Neural cell (in vitro differentiated cells): ENCODE measurements around the gene PADI3. TPM values are rescaled to one million over a fixed set of nuclear protein-coding genes. Genes with fewer than 3 reads are reported as not detected.

Source experiments
- H2AFZ ChIP-seq: fragments of 200-600, 300-800 bp; sonication (generic), shearing (Covaris generic); 2 replicates; pipeline ENCODE4 v1.6.0; 2014; ENCODE audit warnings: low read depth, mild to moderate bottlenecking, antibody characterized with exemption, low read length, moderate library complexity
- H3F3A ChIP-seq: fragments of 200-600 bp; shearing (Covaris generic); 2 replicates; pipeline ENCODE4 v1.6.1; 2016; ENCODE audit warnings: mild to moderate bottlenecking, moderate library complexity, mixed read lengths, antibody characterized with exemption, low read length; ENCODE audit not compliant: insufficient read depth, poor library complexity, severe bottlenecking
- H3K27ac ChIP-seq: fragments of 200-600, 300-800 bp; sonication (generic), shearing (Covaris generic); 2 replicates; pipeline ENCODE4 v1.5.1; 2014; ENCODE audit warnings: mild to moderate bottlenecking, low read length, moderate library complexity
- H3K27me3 ChIP-seq: fragments of 300-800, 200-600 bp; sonication (generic), shearing (Covaris generic); 2 replicates; pipeline ENCODE4 v1.6.0; 2014; ENCODE audit warnings: mild to moderate bottlenecking, low read depth, low read length, moderate library complexity; ENCODE audit not compliant: insufficient read depth
- H3K36me3 ChIP-seq: fragments of 300-800, 200-600 bp; sonication (generic), shearing (Covaris generic); 2 replicates; pipeline ENCODE4 v1.5.1; 2014; ENCODE audit warnings: mild to moderate bottlenecking, antibody characterized with exemption, low read length, moderate library complexity; ENCODE audit not compliant: insufficient read depth
- H3K4me2 ChIP-seq: fragments of 300-800, 200-600 bp; sonication (generic), shearing (Covaris generic); 2 replicates; pipeline ENCODE4 v1.6.0; 2014; ENCODE audit warnings: mild to moderate bottlenecking, low read length
- H3K4me3 ChIP-seq: fragments of 300-800, 200-600 bp; sonication (generic), shearing (Covaris generic); 2 replicates; pipeline ENCODE4 v1.5.1; 2014; ENCODE audit warnings: mild to moderate bottlenecking, low read length, moderate library complexity
- H3K79me2 ChIP-seq: fragments of 200-600 bp; shearing (Covaris generic); replicated peaks from 2 replicates; pipeline ENCODE4 v1.6.0; 2014; ENCODE audit warnings: mild to moderate bottlenecking, low read length, moderate library complexity; ENCODE audit not compliant: insufficient read depth
- H3K9ac ChIP-seq: fragments of 300-800, 200-600 bp; sonication (generic), shearing (Covaris generic); 2 replicates; pipeline ENCODE4 v1.6.1; 2016; ENCODE audit warnings: mild to moderate bottlenecking, low read length, mixed read lengths
- H3K9me2 ChIP-seq: fragments of 200-600 bp; shearing (Covaris generic); 2 replicates; pipeline ENCODE4 v1.6.1; 2016; ENCODE audit warnings: mild to moderate bottlenecking, low read length, mixed read lengths; ENCODE audit not compliant: insufficient read depth
- H3K9me3 ChIP-seq: fragments of 200-600, 300-800 bp; sonication (generic), shearing (Covaris generic); 2 replicates; pipeline ENCODE4 v1.6.1; 2016; ENCODE audit warnings: mild to moderate bottlenecking, mixed run types, low read length, moderate library complexity, mixed read lengths
- H4K20me1 ChIP-seq: fragments of 200-600 bp; shearing (Covaris generic); 2 replicates; pipeline ENCODE4 v1.6.1; 2016; ENCODE audit warnings: mild to moderate bottlenecking, mixed run types; ENCODE audit not compliant: insufficient read depth
- EP300 ChIP-seq: fragments of 450-650 bp; conservative IDR thresholded peaks from 2 replicates; pipeline ENCODE4 v1.6.1; 2014; ENCODE audit warnings: antibody characterized with exemption, mild to moderate bottlenecking, moderate library complexity; ENCODE audit not compliant: poor library complexity, severe bottlenecking
- EZH2 ChIP-seq: fragments of 200-600, 300-800 bp; shearing (Covaris generic), sonication (generic); IDR thresholded peaks from 2 replicates; pipeline ENCODE4 v1.6.1; 2014; ENCODE audit warnings: antibody characterized with exemption, low read length, borderline replicate concordance, mild to moderate bottlenecking; ENCODE audit not compliant: insufficient read depth, poor library complexity, severe bottlenecking
- MXI1 ChIP-seq: fragments of 450-650 bp; conservative IDR thresholded peaks from 2 replicates; pipeline ENCODE4 v1.6.1; 2014; ENCODE audit warnings: antibody characterized with exemption, mild to moderate bottlenecking; ENCODE audit not compliant: poor library complexity, severe bottlenecking
- POLR2AphosphoS5 ChIP-seq: IDR thresholded peaks from 2 replicates; pipeline ENCODE4 v1.6.1; 2012
- RAD21 ChIP-seq: fragments of 450-650 bp; conservative IDR thresholded peaks from 2 replicates; pipeline ENCODE4 v1.6.1; 2014; ENCODE audit warnings: antibody characterized with exemption, mild to moderate bottlenecking, moderate library complexity
- SMC3 ChIP-seq: fragments of 450-650 bp; conservative IDR thresholded peaks from 2 replicates; pipeline ENCODE4 v1.6.1; 2014; ENCODE audit warnings: antibody characterized with exemption, mild to moderate bottlenecking, moderate library complexity; ENCODE audit not compliant: poor library complexity
- TAF1 ChIP-seq: IDR thresholded peaks from 2 replicates; pipeline ENCODE4 v1.6.1; 2012; ENCODE audit warnings: low read depth
- polyA plus RNA-seq: library from polyadenylated mRNA; depleted of rRNA; stranded (reverse); fragments of >200 nt; gene quantifications from 2 replicates; pipeline ENCODE4 v1.2.3, GENCODE V29; 2014
- TF ChIP-seq, protein P1 (sequence below): fragments of 450-650 bp; IDR thresholded peaks from 2 replicates; pipeline ENCODE4 v1.5.1; 2014; ENCODE audit warnings: antibody characterized with exemption, mild to moderate bottlenecking, moderate library complexity; ENCODE audit not compliant: poor library complexity, severe bottlenecking
- TF ChIP-seq, protein P2 (sequence below): IDR thresholded peaks from 2 replicates; pipeline ENCODE4 v1.6.1; 2012; ENCODE audit warnings: borderline replicate concordance

PADI3 gene
- polyA plus RNA-seq, 1 donor from 2014 or later, result not detected

- no peaks in the 10 kb centered on the region for H3K9me2 ChIP-seq
- H3K9ac ChIP-seq, result no peak overlapping the region
- H3K4me2 ChIP-seq, result no peak overlapping the region
- H3K79me2 ChIP-seq, result no peaks in the 10 kb centered on the region
- H3K4me3 ChIP-seq, result no peak overlapping the region
- H3K27me3 ChIP-seq, result no peaks in the 10 kb centered on the region
- TF ChIP-seq MXI1, result no peak
- no peak for TF ChIP-seq EZH2
- TF ChIP-seq TAF1, result no peak
- TF ChIP-seq, protein P1, sequence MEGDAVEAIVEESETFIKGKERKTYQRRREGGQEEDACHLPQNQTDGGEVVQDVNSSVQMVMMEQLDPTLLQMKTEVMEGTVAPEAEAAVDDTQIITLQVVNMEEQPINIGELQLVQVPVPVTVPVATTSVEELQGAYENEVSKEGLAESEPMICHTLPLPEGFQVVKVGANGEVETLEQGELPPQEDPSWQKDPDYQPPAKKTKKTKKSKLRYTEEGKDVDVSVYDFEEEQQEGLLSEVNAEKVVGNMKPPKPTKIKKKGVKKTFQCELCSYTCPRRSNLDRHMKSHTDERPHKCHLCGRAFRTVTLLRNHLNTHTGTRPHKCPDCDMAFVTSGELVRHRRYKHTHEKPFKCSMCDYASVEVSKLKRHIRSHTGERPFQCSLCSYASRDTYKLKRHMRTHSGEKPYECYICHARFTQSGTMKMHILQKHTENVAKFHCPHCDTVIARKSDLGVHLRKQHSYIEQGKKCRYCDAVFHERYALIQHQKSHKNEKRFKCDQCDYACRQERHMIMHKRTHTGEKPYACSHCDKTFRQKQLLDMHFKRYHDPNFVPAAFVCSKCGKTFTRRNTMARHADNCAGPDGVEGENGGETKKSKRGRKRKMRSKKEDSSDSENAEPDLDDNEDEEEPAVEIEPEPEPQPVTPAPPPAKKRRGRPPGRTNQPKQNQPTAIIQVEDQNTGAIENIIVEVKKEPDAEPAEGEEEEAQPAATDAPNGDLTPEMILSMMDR, result no peak
- TF ChIP-seq EP300, result no peak
- TF ChIP-seq SMC3, result no peak
- H3K9me3 ChIP-seq, result no peaks in the 10 kb centered on the region
- H2AFZ ChIP-seq, result no peak overlapping the region
- H3K27ac ChIP-seq, result no peak overlapping the region
- no peaks in the 10 kb centered on the region for H3F3A ChIP-seq
- H3K36me3 ChIP-seq, result no peaks in the 10 kb centered on the region
- no peaks in the 10 kb centered on the region for H4K20me1 ChIP-seq
Measured at GRCh38 chr1:17282836-17283235, 33.9 kb downstream of the PADI3 start.

DNA sequence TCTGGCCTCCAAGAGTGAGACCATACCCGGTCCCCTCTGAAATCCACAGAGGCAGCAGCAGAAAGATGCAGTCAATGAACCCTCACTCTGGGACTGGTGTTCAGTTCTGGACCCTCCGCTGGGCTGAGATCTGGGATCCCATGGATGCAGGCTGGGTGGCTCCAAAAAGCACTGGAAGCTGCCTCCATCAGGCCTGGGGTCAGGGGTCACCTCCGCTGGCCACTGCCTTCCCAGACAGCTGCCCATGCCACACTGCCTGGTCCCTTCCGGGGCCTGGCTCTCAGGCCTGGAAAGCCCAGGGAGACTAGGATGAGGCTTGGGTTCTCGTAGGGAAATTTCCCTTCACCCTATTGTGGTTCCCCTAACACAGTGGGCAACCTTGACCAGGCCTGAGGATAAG is 37.7 kb downstream of the PADI3 start:
- Histone ChIP-seq H3K4me2 (no peak overlapping the region), H3K79me2 (no peaks in the 10 kb centered on the region), H3K9ac (no peak overlapping the region), H3K9me3 (no peaks in the 10 kb centered on the region), H3K9me2 (no peaks in the 10 kb centered on the region), H3K27me3 (no peaks in the 10 kb centered on the region), H3K36me3 (no peaks in the 10 kb centered on the region), H3K27ac (no peak overlapping the region), H4K20me1 (no peaks in the 10 kb centered on the region), H3F3A (no peaks in the 10 kb centered on the region), H3K4me3 (no peak overlapping the region), H2AFZ (no peak overlapping the region)
- TF ChIP-seq, protein P2, sequence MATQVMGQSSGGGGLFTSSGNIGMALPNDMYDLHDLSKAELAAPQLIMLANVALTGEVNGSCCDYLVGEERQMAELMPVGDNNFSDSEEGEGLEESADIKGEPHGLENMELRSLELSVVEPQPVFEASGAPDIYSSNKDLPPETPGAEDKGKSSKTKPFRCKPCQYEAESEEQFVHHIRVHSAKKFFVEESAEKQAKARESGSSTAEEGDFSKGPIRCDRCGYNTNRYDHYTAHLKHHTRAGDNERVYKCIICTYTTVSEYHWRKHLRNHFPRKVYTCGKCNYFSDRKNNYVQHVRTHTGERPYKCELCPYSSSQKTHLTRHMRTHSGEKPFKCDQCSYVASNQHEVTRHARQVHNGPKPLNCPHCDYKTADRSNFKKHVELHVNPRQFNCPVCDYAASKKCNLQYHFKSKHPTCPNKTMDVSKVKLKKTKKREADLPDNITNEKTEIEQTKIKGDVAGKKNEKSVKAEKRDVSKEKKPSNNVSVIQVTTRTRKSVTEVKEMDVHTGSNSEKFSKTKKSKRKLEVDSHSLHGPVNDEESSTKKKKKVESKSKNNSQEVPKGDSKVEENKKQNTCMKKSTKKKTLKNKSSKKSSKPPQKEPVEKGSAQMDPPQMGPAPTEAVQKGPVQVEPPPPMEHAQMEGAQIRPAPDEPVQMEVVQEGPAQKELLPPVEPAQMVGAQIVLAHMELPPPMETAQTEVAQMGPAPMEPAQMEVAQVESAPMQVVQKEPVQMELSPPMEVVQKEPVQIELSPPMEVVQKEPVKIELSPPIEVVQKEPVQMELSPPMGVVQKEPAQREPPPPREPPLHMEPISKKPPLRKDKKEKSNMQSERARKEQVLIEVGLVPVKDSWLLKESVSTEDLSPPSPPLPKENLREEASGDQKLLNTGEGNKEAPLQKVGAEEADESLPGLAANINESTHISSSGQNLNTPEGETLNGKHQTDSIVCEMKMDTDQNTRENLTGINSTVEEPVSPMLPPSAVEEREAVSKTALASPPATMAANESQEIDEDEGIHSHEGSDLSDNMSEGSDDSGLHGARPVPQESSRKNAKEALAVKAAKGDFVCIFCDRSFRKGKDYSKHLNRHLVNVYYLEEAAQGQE, result no peak
- TF ChIP-seq RAD21 (no peak), POLR2AphosphoS5 (no peak), EP300 (no peak), MXI1 (no peak), TAF1 (no peak), SMC3 (no peak), EZH2 (no peak)
- TF ChIP-seq, protein P1, result no peak
